ENCODE results near the gene PIK3R2.
"Not testable (repeated sequence)": the region's sequence is repeated elsewhere in the genome, so short reads cannot be mapped to it uniquely, and the experiment has no call there.

PIK3R2 gene

GRCh38 chr19:18156268-18156667 is 3.3 kb downstream of the PIK3R2 start:
- DNase-seq: no peak

GRCh38 chr19:18156841-18157464 is 4.0 kb downstream of the PIK3R2 start:
- peak; percentile 82 for DNase-seq

DNA sequence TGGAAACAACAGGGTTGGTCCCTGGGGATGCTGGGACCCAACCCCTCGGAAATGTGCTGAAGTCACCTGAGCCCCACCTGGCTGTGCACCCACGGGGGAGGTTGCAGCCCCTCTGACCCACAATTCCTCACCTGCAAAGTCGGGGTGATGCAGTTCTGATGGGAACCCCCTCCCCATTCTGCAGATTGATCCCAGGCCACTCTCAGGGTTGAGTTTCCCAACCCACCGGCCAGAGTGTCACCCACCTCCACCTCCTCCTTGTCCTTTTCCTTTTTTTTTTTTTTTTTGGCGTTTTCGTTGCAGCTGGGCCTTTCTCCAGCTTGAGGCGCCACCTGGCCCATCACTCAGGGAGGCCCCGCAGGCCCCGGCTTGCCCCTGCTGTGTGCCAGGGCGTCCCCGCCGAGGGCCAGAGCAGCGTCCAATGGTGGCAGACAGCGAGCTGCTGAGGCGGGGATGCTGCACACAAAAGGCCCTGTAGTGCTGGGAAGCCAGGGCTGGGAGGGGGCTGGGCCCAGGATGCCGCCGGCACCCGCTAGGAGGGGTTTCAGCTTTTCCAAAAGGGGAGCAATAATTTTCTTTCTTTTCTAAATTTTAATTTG is 4.6 kb downstream of the PIK3R2 start:
- peak; percentile 87 for DNase-seq

DNA sequence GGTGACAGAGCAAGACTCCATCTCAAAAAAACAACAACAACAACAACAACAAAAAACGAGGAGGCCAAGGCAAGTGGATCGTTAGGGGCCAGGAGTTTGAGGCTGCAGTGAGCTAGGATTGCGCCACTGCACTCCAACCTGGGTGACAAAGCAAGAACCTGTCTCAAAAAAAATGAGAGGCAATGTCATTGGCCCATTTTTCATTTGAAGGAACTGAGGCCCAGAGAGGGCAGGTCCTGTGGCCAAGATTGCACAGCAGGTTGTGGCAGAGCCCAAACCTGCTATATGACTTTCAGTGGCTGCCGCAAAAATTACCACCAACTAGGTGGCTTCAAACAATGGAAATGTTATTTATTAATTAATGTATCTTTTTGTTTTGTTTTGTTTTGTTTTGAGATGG is 5.5 kb downstream of the PIK3R2 start:
- no peak for DNase-seq

- not testable (repeated sequence) for DNase-seq
These were observed 6.2 kb downstream of the PIK3R2 start for GRCh38 chr19:18159059-18159616.

GRCh38 chr19:18159810-18160209 is 6.8 kb downstream of the PIK3R2 start:
- no peak for DNase-seq

GRCh38 chr19:18160493-18160970 is 7.6 kb downstream of the PIK3R2 start:
- DNase-seq: no peak

DNA sequence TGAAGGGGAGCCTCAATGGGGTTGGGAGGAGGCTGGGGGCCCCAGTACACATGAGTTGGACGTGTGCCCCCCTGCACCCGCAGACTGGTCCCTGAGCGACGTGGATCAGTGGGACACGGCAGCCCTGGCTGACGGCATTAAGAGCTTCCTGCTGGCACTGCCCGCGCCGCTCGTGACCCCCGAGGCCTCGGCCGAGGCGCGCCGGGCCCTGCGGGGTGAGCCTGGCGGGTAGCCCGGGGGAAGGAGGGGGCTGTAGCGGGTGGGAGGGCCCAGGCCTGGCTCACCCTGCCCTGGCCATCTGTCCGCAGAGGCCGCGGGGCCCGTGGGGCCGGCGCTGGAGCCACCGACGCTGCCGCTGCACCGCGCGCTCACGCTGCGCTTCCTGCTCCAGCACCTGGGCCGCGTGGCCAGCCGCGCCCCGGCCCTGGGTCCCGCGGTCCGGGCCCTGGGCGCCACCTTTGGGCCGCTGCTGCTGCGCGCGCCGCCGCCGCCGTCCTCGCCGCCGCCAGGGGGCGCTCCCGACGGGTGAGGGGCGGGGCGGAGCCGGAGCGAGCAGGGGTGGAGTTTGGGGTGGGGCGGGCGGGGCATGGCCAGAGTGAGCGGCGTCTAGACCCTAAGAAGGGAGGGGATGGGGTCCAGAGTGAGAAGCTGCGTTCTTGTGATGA is 8.1 kb downstream of the PIK3R2 start:
- no peak for DNase-seq

- no peak for DNase-seq
These were observed 8.7 kb downstream of the PIK3R2 start for GRCh38 chr19:18161636-18162002.

GRCh38 chr19:18164072-18164471 is 11.1 kb downstream of the PIK3R2 start:
- no peak for DNase-seq

GRCh38 chr19:18165794-18166544 is 13.0 kb downstream of the PIK3R2 start:
- no peak for DNase-seq

DNA sequence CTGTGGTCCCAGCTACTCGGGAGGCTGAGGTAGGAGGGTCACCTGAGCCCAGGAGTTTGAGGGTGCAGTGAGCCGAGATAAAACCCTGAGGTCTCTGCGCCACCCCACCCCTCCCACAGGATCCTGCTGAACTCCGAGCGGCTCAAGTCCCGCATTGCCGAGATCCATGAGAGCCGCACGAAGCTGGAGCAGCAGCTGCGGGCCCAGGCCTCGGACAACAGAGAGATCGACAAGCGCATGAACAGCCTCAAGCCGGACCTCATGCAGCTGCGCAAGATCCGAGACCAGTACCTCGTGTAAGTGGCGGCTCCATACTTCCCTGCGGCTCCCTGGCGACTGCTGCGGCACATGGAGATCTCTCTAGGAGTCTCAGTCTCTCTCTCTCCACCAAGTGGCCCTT is 14.0 kb downstream of the PIK3R2 start:
- no peak for DNase-seq

GRCh38 chr19:18167975-18168645 is 15.1 kb downstream of the PIK3R2 start:
- peak; percentile 5 for DNase-seq

DNA sequence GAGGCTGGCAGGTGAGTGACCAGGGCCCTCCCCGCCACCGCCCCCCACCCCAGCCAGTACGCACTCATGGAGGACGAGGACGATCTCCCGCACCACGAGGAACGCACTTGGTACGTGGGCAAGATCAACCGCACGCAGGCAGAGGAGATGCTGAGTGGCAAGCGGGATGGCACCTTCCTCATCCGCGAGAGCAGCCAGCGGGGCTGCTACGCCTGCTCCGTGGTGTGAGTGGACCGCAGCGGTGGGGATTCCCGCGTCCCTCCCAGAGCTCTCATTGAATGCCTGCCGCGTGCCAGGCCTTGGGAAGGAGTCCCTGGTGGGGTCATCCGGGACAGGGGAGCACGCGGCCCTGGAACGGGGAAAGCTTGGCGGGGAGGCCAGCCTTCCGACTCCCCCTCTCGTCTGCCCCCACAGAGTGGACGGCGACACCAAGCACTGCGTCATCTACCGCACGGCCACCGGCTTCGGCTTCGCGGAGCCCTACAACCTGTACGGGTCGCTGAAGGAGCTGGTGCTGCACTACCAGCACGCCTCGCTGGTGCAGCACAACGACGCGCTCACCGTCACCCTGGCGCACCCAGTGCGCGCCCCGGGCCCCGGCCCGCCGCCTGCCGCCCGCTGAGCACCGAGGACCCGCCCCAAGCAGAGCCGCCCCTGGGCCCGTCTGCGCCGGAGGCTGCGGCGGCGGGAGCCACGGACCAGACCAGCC is 15.9 kb downstream of the PIK3R2 start:
- DNase-seq: no peak

DNA sequence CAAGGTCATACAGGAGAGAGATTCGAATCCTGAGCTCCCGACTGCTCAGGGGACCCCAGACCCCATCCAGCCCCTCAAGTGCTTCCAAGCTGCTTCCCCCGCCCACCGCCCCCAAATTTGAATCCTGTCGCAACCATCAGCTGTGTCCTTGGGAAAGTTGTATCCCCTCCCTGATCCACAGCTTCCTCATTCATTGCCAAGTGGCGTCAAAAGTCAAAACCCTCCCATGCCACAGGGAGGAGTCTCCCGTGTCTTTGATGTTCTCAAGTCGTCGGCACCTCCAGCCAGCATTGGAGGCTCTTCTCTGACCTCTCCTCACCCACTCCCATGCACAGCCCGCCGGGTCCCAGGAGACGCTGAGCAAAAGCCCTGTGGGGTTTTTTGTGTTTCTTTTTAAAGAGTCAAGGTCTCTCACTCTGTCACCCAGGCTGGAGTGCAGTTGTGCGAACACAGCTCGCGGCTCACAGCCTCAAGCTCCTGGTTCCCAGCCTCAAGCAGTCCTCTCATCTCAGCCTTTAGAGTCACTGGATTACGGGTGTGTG is 17.8 kb downstream of the PIK3R2 start:
- no peak for DNase-seq

GRCh38 chr19:18171605-18172327 is 18.8 kb downstream of the PIK3R2 start:
- DNase-seq: no peak

DNA sequence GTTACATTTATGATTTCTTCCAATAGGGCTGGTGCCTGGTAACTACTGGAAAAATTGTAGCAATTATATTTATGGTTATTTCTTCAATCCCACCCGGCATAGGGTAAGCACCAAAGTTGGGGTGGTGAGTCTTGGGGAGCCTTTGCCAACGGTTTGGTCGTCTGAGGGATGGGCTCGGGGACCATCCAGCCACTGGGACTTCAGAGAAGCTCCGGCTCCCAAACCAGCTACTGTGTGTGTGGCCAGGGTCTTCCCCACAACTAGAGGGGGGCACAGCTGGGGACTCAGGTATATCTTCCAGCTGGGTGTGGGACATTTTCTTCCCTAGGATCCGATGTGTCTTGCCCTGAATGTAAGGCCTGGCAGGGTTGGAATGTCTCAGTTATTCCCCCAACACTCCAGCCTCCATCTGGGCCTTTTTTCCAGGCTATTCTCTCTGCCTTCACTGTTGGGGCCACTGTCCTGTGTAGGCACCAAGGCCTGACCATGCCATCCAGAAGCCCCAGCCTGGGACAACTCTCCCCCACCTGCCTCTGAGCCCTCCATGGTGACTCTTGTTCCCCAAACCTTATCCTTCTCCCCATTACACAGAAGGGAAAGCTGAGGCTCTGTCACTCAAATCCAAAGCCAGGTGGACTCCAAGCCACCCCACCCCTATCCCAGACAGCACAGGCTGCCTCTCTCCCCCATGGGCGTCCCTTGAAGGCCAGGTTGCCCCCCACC is 19.5 kb downstream of the PIK3R2 start:
- no peak for DNase-seq

- no peak for DNase-seq
These were observed 20.1 kb downstream of the PIK3R2 start for GRCh38 chr19:18173054-18173571.

DNA sequence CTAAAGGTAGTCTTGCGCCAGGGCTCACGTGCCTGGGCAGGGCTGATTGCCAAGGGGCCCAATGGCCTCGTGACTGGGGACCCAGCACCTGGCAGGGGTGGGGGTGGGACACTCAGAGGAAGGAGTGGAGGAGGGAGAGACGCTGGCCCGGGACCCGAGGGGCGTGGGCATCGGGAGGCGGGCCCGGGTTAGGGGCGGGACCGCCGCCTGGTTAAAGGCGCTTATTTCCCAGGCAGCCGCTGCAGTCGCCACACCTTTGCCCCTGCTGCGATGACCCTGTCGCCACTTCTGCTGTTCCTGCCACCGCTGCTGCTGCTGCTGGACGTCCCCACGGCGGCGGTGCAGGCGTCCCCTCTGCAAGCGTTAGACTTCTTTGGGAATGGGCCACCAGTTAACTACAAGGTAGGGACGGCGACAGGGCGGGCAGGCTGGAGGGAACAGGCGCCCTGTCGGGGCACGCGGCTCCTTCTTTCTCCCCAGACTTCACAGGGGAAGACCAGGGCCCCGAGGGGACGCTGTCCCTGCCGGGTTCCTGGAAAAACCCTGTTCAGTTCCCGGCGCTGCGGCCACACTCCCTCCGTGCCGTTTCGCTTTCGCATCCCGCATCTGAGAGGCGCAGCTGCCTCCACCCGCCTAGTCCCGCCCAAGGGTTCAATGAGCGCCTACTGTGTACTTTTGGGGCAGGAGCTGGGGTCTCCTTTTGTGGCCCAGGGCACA is 20.8 kb downstream of the PIK3R2 start, which contains the start of gene IFI30:
Gene IFI30, plus strand, starts transcription at position 242 of the 717 bp plus-strand sequence. Its CDS starts 29 bp downstream, at position 271.
- DNase-seq: peak; percentile 87
